ENCODE measurements around the gene SLC6A3.

The SLC6A3 gene

DNA sequence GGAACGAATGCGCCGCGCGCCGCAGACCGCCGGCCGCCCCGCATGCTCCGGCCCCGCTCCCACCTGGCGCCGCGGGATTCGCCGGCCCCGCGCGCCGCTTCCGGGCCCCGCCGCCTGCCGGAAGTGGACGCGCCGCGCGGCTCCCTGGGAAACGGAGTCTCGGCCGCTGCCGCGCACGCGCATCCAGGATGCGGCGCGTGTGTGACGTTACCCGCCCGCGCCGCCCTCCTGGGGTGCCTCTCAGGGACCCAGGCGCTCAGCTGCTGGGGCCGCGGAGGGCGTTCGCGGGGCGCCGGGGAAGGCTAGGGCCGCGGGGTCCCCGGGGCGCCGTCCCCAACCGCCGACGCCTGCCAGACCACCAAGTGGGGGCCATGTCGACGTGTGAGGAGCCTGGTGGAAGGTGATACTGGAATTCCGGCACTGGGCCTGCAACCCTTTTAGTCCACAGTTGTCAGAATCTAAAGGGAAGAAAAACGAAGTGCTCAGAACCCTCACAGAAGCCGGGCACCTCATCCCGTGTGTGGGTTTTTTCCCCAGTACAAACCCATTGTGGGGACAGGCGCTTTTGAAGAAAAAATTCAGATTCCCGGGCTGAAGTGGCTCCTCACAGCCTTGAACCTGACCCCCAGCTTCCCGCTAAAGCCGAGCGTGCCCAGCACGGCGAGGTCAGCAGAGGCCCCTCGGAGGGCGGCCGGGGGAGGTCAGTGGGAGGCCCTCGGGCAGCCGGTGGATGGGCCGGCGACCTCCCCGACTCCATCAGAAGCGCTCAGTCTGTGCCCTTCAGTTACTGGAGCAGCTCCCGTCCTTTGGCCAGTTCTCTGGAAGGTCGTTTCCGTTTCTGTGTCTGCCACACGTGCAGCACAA lies 100.0 kb downstream of the SLC6A3 start, which contains the start of gene CLPTM1L:
Gene CLPTM1L (minus strand): TSS at position 125 of the 864 bp plus-strand sequence. CDS start 258 bp downstream, outside the sequence.
- peak; percentile 89 for DNase-seq

DNA sequence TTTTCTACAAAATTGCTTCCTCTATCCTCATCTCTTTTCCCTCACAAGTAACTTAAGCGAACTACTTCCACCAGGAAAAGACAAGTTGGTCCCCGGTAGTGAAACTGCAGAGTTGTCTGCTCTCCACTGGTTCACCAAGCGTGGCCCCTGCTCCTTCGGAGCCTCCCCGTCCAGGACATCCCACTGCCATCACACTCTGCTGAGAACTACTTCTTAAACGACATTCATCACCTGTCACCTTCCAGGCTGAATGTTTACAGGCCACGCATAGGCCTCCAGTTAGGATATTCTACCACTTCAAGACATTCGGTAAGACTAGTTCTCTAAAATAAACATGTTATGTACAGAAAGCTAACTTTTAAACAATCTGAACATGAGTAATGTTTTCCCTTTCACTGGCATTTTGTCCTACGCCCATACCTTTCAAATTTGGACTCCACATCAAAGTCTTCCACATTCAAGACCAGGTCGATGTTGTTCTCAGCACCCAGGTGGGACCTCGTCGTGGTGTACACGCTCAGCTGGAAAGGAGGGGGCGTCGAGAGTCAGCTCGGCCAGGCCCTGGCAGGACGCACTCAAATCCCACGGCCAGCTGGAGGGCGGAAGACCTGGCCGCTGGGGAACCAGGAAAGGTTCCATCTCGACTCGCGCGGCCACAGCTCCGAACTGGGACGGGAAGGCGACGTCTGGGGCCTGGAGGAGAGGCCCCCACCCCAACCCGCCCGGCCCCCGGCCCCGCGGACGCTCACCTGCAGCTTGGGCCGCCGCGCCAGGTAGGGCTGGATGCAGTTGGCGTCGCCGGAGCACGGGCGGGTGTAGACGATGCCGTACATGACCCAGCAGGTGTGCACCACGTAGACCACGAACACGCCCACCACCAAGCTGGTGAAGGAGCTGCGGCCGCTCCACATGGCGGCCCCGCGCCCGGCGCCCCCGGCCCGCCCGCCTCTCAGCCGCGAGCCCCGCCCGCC lies 101.0 kb downstream of the SLC6A3 start:
- no peak for DNase-seq

GRCh38 chr5:1343315-1343751 lies 101.9 kb downstream of the SLC6A3 start:
- DNase-seq: no peak

Measured in activated T-cell treated with anti-CD3 and anti-CD28 coated beads, Interleukin-2, amount 50 U/mL, for 1 hour (primary cell).